HG02678 (cell line): ENCODE data around the gene TCEA3.

Experiments used
- ATAC-seq: cut with Tn5 transposase; IDR thresholded peaks from one replicate; pipeline ENCODE4 v1.9.1; 2021; ENCODE audit warnings: mild to moderate bottlenecking, moderate library complexity; ENCODE audit not compliant: unreplicated experiment

TCEA3 gene

GRCh38 chr1:23422241-23422877 lies 2.2 kb downstream of the TCEA3 start:
- no peak for ATAC-seq

DNA sequence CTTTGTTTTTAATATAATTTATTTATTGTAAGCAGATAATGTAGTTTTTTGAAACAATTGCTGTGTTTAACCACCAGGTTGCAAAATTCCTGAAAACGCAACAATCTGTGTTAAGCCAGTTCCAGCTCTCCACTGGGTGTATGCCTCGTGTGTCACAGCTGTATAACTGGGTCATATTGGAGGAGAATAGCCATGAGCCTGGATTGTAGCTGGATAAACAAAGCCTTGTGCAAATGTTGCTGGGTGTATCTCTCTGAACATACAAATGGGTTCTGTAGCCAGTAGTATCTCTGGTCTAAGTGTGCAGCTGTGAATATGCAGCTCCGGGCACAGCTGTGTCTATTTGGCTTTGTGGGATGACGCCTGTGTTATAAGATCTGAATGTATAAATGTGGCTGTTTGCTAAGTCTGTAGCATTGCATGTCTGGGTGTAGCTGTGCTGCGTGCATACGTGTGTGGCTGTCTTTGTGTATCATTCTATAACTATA lies 2.8 kb downstream of the TCEA3 start:
- no peak for ATAC-seq

DNA sequence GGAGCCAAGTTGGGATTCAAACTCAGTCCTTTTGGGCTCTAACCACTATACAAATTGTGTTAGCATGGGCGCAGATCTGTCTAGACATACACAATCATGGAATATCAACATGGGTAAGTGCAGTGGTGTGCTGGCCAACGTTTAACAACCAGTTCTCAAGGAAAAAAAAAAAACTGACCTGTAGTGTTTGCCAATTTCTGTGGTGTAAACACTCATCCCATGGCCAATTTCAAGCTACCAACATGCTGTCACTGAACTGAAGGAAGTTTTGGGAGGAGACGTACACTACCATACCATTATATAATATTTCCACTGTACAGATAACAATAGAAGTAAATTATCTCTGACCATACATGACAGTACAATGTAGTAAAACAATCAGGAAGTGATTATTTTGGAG lies 3.2 kb downstream of the TCEA3 start:
- no peak for ATAC-seq

- ATAC-seq: no peak
Observed at GRCh38 chr1:23420778-23421177, 3.8 kb downstream of the TCEA3 start.

- no peak for ATAC-seq
Observed at GRCh38 chr1:23419180-23419579, 5.4 kb downstream of the TCEA3 start.

- ATAC-seq: no peak
Observed at GRCh38 chr1:23417570-23417969, 7.0 kb downstream of the TCEA3 start.

DNA sequence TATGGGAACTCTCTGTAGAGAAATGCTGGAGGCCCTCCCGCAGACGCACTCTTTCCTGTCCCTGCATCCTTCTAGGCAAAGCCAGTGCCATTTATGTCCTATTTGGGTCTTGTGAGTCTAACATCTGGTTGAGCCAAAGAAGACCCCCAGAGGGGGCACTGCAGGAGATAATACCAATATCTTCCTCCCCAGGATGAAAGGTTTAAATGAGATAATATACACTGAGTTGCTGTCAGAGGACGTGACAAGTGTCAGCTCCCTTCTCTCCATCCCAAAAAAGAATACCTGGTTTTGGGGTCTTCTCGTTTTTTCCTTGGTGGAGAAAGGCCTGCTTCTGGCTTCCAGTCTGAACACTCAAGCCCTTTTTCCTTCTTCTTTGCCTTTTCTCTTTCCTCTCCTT lies 7.6 kb downstream of the TCEA3 start:
- no peak for ATAC-seq

DNA sequence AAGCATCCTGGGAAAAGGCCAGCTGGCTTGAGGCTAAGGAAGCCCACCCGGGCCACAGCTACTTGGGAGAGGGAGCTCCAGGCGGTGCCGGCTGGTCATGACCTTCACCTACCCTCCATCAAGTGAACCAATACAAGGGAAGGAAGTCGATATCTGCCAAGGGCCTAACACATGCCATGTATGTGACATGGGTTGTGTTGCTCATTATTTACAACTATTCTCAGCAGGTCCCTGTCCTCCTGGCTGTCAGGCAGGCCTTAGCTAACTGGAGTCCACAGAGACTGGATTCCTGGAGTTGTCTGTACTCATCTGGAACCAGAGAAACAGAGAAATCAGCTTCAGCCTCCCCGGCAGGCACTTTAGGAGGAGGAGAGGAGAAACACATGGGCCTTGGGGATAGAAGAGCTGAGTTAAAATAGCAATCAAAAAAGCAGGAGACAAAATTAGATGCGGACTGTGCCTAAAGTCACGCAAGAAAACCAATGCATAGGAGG lies 15.7 kb downstream of the TCEA3 start:
- no peak for ATAC-seq

- ATAC-seq: no peak
Observed at GRCh38 chr1:23407016-23407630, 17.4 kb downstream of the TCEA3 start.

- ATAC-seq: no peak
Observed at GRCh38 chr1:23405946-23406345, 18.6 kb downstream of the TCEA3 start.

- ATAC-seq: no peak
Observed at GRCh38 chr1:23403735-23404486, 20.6 kb downstream of the TCEA3 start.

- no peak for ATAC-seq
Observed at GRCh38 chr1:23403355-23403734, 21.2 kb downstream of the TCEA3 start.

DNA sequence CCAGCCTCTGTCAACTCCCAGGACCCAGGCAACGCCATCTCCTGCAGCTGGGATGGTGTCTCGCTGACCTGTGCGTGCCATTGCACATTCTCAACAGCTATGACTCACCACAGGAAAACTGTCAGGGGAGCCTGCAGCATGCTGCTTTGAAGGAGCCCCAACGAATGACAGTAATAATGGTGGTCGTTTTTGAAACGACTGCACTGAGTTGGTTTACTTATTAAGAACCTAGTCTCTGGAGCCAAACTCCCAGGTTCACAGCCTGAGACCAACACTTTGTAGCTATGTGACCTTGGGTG lies 21.6 kb downstream of the TCEA3 start:
- ATAC-seq: no peak

GRCh38 chr1:23402286-23403037 lies 22.1 kb downstream of the TCEA3 start:
- no peak for ATAC-seq

DNA sequence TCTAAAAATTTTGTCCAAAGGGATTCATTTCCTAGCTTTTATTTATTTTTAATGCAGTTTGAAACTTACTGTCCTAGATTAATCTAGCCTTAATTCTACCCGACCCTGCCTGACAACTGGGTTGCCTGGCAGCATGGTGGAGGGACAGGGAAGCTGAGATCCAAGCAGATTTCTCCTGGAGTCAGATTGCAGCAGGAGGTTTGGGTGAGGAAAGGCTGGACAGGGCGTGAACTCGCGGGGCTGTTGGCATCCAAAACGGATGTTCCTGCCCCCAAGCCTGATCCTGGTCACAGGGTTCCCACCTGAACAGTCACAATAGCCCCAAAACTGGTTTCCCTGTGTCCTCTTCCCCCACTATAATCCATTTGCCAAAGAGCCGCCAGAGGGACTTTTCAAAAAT lies 23.2 kb downstream of the TCEA3 start:
- no peak for ATAC-seq

GRCh38 chr1:23400324-23401114 lies 24.0 kb downstream of the TCEA3 start:
- no peak for ATAC-seq

GRCh38 chr1:23399229-23399628 lies 25.3 kb downstream of the TCEA3 start:
- ATAC-seq: no peak

DNA sequence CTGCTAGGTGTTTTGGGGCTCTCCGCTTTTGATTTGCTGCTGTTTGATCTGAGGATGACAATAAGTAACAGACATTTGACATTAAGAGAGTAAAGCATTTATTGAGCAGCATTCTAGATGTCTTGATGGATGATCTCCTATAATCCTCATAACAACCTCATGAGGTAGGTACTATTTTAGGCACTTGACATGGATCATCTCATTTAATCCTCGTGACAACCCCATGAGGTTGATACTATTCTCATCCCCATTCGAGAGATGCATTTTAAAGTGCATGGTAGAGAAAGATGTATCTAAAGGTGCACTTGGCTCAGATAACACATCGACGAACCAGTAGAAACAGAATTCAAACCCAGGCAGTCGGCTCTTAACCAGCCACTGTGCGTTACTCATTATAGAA lies 26.6 kb downstream of the TCEA3 start:
- no peak for ATAC-seq

DNA sequence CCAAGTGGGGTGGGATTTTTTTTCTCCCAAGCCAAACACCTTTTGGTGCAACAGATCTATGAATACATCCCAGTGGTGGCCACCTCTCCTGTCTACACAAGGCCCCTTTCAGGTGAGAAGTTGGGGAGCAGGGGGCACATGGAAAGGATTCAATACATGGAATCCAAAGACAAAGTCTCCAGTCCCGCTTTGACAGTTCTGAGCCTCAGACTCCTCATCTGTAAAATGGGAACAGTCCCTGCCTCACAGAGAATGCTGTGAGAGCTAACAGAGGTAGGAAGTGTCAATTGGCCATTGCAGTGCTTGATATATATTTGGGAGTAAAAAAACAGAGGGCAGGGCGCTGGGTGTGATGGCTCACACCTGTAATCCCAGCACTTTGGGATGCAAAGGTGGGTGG lies 28.2 kb downstream of the TCEA3 start:
- ATAC-seq: no peak

- ATAC-seq: no peak
Observed at GRCh38 chr1:23395849-23396248, 28.7 kb downstream of the TCEA3 start.
